Activated T-cell treated with anti-CD3 and anti-CD28 coated beads, Interleukin-2, amount 50 U/mL, for 4 hours (primary cell): ENCODE measurements around the gene CHN2. TPM values are rescaled to one million over a fixed set of nuclear protein-coding genes. Genes with fewer than 3 reads are reported as not detected.

Experiments
- ATAC-seq, 2 donors: fragments of 200-7000 bp; cut with Tn5 transposase; one replicate each; pipeline ENCODE4 v1.10.0; 2021
- DNase-seq: peaks from one replicate; pipeline ENCODE4 v3.0.0-alpha.2; 2020
- H3K27me3 Mint-ChIP-seq: one replicate; pipeline ENCODE4 v1.8.0; 2021; ENCODE audit warnings: low read depth, mixed read lengths
- H3K36me3 Mint-ChIP-seq: one replicate; pipeline ENCODE4 v1.8.0; 2022; ENCODE audit warnings: mixed read lengths; ENCODE audit not compliant: insufficient read depth
- H3K4me1 Mint-ChIP-seq: one replicate; pipeline ENCODE4 v1.8.0; 2021; ENCODE audit warnings: low read depth, mixed read lengths
- H3K4me3 Mint-ChIP-seq: one replicate; pipeline ENCODE4 v1.8.0; 2021; ENCODE audit warnings: mild to moderate bottlenecking, moderate library complexity, mixed read lengths
- H3K9me3 Mint-ChIP-seq: one replicate; pipeline ENCODE4 v1.8.0; 2021; ENCODE audit warnings: mixed read lengths
- total RNA-seq, 3 donors: library from RNA; stranded (reverse); gene quantifications; one replicate each; pipeline ENCODE4 v1.2.1, GENCODE V29; 2021

The CHN2 gene
- 1 to 10 TPM; 1.1 to 1.5 (median 1.4) TPM for total RNA-seq

DNA sequence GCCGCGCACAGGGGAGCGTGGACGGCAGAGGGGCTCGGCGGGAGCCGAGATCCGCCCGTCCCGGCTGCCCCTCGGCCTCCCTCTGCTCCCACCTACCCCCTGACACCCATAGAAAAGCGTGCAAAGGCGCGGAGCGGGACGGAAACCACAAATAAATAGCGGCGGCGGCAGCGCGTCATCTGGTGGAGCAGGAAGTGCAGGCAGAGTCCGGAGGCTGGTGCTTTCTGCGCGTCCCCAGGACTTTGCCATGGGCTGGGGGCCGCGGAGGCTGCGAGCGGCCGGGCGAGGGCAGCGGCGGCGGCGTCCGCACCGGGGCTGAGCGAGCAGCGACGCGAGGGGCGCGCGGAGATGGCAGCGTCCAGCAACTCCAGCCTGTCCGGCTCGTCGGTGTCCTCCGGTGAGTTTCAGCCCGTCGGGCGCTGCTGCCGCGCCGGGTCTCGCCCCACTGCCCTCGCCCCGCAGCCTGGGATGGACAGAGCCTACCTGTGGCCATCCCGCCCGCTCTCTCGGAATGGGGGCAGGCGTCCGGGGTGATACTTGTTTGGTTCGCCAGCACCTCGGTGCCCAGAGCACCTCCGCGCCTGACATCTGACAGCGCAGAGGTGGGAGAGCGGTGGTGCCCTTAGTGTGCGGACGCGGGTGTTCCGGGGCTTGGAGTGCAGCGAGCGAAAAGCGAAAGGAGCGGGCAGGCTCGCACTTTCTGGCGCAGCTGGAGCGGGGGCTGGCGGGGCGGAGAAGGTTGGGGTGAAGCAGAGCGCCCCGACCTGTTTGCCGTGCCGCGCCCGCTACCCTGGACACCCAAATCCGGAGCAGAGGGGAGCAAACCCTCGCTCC lies at the start of gene CHN2:
TSS of gene CHN2 (plus strand) at position 182 of the 834 bp plus-strand sequence.
- Mint-ChIP-seq H3K4me1 (peaks cover 15% of the 10 kb centered on the region), H3K9me3 (no peaks in the 10 kb centered on the region), H3K36me3 (no peaks in the 10 kb centered on the region), H3K27me3 (peaks cover 41% of the 10 kb centered on the region), H3K4me3 (peak within 1 kb of the TSS; percentile 78)
- peak; percentile 41 for DNase-seq
- peak; percentile 72 to 79 for ATAC-seq

DNA sequence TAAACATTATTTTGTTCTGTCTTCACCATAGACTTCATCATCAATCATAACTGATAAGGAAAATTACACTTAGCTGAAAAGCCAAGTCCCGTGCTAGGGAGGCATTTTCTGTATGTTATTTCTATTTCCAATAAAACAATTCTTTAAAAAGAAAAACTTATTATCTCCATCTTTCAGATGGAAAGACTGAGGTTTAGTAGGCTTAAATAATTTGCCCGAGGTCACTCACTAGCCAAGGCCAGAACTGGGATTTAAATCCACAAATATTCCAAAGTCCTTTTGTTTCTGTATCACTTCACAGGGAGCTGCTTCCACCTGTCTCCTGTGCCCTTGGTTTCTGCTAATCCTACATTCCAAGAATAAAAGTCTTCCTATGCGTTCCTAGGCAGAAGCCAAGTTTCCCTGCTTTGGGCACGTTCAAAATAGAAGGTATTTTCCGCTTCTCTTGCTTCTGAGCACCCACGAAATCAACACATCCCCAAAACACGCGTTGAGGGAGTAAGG lies 49.0 kb upstream of the CHN2 start:
- Mint-ChIP-seq H3K4me3 (no peak overlapping the region), H3K27me3 (peaks cover 46% of the 10 kb centered on the region), H3K9me3 (no peaks in the 10 kb centered on the region), H3K4me1 (no peaks in the 10 kb centered on the region), H3K36me3 (no peaks in the 10 kb centered on the region)
- DNase-seq (no peak), ATAC-seq (no peak)

GRCh38 chr7:29146057-29146706 lies 48.4 kb upstream of the CHN2 start, which contains the start of gene CPVL:
Gene CPVL (minus strand): TSS chr7:29146537. CDS start chr7:29121061, 25,476 bp downstream.
- ATAC-seq (peak in 1 of 2 donors; percentile 34), DNase-seq (no peak)
- Mint-ChIP-seq H3K27me3 (peaks cover 42% of the 10 kb centered on the region), H3K9me3 (no peaks in the 10 kb centered on the region), H3K36me3 (no peaks in the 10 kb centered on the region), H3K4me1 (no peaks in the 10 kb centered on the region), H3K4me3 (peak within 1 kb of the TSS; percentile 16)

- ATAC-seq (no peak), DNase-seq (no peak)
- Mint-ChIP-seq H3K4me3 (no peak overlapping the region), H3K4me1 (no peaks in the 10 kb centered on the region), H3K27me3 (peaks cover 42% of the 10 kb centered on the region), H3K36me3 (no peaks in the 10 kb centered on the region), H3K9me3 (no peaks in the 10 kb centered on the region)
Observed at GRCh38 chr7:29146888-29147609, 47.5 kb upstream of the CHN2 start.

DNA sequence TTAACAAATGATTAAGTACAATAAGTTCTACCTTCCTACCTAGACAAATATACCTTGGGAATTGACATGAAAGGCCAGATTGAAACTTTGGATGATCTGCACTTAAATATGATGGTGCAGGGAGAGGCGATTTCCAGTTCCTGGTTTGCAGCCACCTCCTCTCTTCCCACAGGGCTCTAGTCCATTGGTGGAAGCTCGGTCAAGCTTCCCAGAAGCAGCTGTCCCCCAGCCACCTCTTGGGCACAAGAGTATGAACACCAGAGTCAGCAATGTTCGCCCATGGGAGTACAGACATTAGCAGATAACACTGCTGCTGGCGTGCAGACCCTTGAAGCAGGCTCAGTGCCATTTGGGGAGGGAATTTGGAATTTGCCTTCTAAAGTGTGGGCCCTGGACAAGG lies 46.8 kb upstream of the CHN2 start:
- ATAC-seq (no peak), DNase-seq (no peak)
- peaks cover 42% of the 10 kb centered on the region for H3K27me3 Mint-ChIP-seq
- no peaks in the 10 kb centered on the region for H3K36me3 Mint-ChIP-seq
- no peak overlapping the region for H3K4me3 Mint-ChIP-seq
- H3K9me3 Mint-ChIP-seq = no peaks in the 10 kb centered on the region
- no peaks in the 10 kb centered on the region for H3K4me1 Mint-ChIP-seq

- DNase-seq (no peak), ATAC-seq (no peak)
- H3K9me3 Mint-ChIP-seq = no peaks in the 10 kb centered on the region
- no peaks in the 10 kb centered on the region for H3K36me3 Mint-ChIP-seq
- H3K4me1 Mint-ChIP-seq = no peaks in the 10 kb centered on the region
- no peak overlapping the region for H3K4me3 Mint-ChIP-seq
- peaks cover 40% of the 10 kb centered on the region for H3K27me3 Mint-ChIP-seq
Observed at GRCh38 chr7:29149036-29149435, 45.5 kb upstream of the CHN2 start.

DNA sequence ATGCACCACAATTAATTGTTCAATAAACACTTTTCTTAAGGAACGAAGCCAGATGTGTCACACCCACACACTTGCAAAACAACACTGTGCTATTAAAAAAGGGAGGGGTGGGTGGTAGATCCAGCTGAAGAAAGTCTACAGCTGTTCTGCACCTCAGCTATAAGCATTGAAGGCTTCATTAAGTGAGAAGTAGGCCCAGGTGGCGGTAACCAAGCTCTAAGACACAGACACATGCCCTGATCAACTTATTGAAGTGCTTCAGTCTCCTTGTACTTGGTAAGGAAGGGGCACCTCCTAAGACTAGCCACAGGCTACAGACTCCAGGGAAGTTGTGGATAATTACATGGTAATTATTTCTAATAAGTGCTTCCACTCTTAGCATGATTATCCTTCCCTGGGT lies 43.7 kb upstream of the CHN2 start:
- no peak for ATAC-seq
- Mint-ChIP-seq H3K9me3 (no peaks in the 10 kb centered on the region), H3K36me3 (no peaks in the 10 kb centered on the region), H3K27me3 (peaks cover 27% of the 10 kb centered on the region), H3K4me1 (no peaks in the 10 kb centered on the region), H3K4me3 (no peak overlapping the region)
- no peak for DNase-seq

- Mint-ChIP-seq H3K4me3 (no peak overlapping the region), H3K27me3 (peaks cover 2% of the 10 kb centered on the region), H3K9me3 (no peaks in the 10 kb centered on the region), H3K4me1 (no peaks in the 10 kb centered on the region), H3K36me3 (no peaks in the 10 kb centered on the region)
- no peak for DNase-seq
- ATAC-seq = no peak
Observed at GRCh38 chr7:29154076-29154475, 40.5 kb upstream of the CHN2 start.

- no peak for ATAC-seq
- Mint-ChIP-seq H3K36me3 (no peaks in the 10 kb centered on the region), H3K4me1 (no peaks in the 10 kb centered on the region), H3K4me3 (no peak overlapping the region), H3K27me3 (peaks cover 2% of the 10 kb centered on the region), H3K9me3 (no peaks in the 10 kb centered on the region)
- no peak for DNase-seq
Observed at GRCh38 chr7:29156907-29157452, 37.6 kb upstream of the CHN2 start.

GRCh38 chr7:29158795-29159423 lies 35.7 kb upstream of the CHN2 start:
- Mint-ChIP-seq H3K4me3 (no peak overlapping the region), H3K36me3 (no peaks in the 10 kb centered on the region), H3K9me3 (no peaks in the 10 kb centered on the region), H3K4me1 (no peaks in the 10 kb centered on the region), H3K27me3 (peaks cover 2% of the 10 kb centered on the region)
- DNase-seq (no peak), ATAC-seq (no peak)

DNA sequence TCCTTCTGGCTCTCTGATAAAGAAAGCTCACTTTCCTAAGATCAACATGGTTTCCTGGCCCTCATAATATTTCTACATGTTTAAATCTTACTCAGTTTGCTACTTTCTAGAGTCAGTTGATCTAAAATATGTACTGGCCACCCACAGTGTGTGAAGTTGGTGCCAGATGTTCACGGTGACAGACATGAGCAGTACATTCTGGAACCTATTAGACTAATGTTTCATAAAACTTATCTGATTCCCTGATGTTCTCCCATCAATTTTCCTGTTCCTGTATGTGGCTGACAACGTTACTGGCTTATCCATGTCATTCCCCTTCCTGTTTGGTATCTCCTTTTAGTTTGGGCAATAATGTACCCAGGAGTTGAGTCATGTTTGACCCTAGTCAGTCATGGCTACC lies 34.5 kb upstream of the CHN2 start:
- no peaks in the 10 kb centered on the region for H3K36me3 Mint-ChIP-seq
- ATAC-seq = no peak
- no peak overlapping the region for H3K4me3 Mint-ChIP-seq
- no peaks in the 10 kb centered on the region for H3K4me1 Mint-ChIP-seq
- peaks cover 2% of the 10 kb centered on the region for H3K27me3 Mint-ChIP-seq
- H3K9me3 Mint-ChIP-seq = no peaks in the 10 kb centered on the region
- no peak for DNase-seq

DNA sequence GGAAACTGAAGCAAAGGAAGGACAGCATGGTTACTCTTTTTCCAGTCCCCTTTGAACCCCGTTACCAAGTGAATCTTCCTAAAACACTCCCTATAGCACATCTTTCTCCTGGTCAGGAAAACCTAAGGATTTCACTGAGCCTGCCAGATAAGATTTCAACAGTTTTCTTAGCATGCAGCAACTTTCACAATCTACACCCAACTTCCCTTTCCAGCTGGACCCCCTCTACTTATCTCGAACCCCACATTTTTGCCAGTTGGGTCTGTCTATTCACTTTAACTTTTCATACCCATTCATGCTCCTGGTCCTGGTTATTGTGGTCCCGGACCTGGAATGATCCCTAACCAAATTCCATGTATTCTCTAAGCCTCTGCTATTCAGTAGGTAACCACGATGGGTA lies 33.3 kb upstream of the CHN2 start:
- Mint-ChIP-seq H3K36me3 (no peaks in the 10 kb centered on the region), H3K4me1 (no peaks in the 10 kb centered on the region), H3K4me3 (no peak overlapping the region)

GRCh38 chr7:29162577-29162976 lies 32.0 kb upstream of the CHN2 start:
- Mint-ChIP-seq H3K36me3 (no peaks in the 10 kb centered on the region), H3K4me3 (no peak overlapping the region), H3K4me1 (no peaks in the 10 kb centered on the region), H3K9me3 (peaks cover 11% of the 10 kb centered on the region), H3K27me3 (peaks cover 2% of the 10 kb centered on the region)
- DNase-seq = no peak
- ATAC-seq = no peak

More for the DNA sequence above, 33.3 kb upstream of the CHN2 start:
- Mint-ChIP-seq H3K9me3 (peaks cover 6% of the 10 kb centered on the region), H3K27me3 (peaks cover 2% of the 10 kb centered on the region)
- no peak for ATAC-seq
- DNase-seq = no peak

- Mint-ChIP-seq H3K36me3 (no peaks in the 10 kb centered on the region), H3K9me3 (peaks cover 11% of the 10 kb centered on the region), H3K4me1 (no peaks in the 10 kb centered on the region), H3K27me3 (peaks cover 2% of the 10 kb centered on the region), H3K4me3 (no peak overlapping the region)
- DNase-seq (no peak), ATAC-seq (no peak)
Observed at GRCh38 chr7:29163854-29164253, 30.7 kb upstream of the CHN2 start.
